Inflammatory macrophage treated with lipopolysaccharide for 4 hours (primary cell): Measurements from ENCODE around the gene STAC3.

ENCODE experiments used
- DNase-seq: peaks from one replicate; pipeline ENCODE4 v3.0.0-alpha.2; 2020

STAC3 gene

DNA sequence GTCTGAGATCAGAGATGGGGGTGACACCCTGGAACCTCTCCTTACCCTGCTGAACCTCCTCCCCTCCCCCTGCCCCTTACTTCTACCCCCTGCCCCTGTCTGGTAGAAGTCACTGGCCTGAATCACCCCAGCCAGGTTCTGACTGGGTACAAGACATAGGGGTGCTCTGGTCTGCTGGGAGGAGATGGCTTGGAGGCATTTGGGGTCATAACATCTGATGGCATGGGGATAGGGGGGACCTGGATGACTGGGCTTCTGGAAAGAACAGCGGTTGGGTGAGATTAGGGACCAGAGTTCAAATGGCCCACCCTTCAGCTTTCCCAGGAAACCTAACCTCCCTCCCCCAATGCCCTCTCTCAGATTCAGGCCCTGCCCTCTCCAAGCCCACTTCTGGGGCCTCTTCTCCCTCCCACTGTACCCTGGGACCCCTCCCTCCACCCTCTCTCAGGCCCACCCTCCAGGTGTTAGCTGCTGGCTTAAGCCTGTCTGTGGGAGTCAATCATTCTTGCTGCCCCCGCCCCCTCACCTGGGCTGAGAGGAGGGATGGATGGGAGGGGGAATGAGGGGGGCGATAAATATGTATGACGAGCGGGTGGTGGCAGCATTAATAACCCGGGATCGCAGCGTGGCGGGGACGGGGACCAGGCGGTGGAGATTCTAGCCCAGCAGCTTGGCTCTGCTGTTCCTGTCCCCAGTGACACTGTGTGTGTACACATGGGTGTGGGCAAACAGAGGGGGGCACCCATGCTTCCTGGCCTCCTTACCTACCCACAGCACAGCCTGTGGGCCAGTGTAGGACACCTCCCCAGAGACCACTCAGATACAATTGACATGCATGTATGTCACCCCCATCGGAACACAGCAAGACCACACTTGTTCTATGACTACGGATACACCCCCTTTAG lies 28.4 kb downstream of the STAC3 start:
- DNase-seq = no peak

DNA sequence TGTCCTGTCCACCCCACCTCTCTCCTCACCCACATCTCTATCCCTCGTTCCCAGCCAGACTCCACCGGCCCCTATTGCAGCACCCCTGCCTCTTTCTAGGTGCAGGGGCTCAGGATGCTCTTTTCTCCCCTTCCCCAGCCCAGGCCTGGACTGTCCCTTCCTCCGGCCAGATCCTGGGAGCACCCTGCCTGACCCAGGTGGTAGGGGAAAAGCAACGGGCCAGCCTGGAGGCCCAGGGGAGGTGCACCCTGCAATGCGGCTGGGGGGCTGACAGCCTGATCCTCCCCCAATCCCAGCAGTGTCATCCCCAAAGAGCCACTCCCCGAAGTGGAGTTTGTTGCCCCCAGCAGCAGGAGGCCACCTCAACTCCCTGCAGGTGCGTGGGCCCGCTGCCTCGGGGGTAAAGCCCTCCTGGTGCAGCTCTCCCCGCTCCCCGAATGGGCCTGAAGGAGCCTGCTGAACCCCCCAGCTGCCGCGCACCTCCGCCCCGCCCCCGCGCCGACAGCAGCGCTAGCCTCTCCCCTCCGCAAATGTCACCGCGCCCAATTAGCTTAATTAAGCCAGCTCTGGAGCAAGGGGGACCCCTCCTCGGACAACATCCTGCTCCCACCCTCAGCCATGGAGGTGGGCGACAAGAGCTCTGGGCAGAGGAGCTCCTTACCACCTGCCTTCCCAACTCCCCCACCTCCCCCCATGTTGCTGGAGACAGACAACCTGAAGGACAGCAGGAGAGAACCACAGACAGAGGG lies 29.6 kb downstream of the STAC3 start:
- no peak for DNase-seq

DNA sequence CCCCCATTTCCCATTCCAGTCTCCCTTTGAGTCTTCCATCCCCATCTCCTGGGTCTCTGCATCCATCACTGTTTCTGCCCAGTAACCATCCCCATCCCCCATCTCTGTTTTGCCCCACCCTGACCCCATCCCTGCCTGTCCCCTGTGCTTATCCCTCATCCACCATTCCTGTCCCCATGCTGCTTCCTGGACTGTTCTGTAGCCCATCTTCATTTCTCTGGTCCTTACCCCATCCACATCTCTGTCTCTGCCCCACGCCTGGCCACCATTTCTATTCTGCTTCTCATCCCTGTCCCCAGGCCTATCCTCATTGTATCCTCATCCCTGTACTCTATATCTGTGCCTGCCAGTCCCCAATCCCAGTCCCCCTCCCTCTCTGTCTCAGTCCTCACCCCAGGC lies 30.2 kb downstream of the STAC3 start:
- no peak for DNase-seq

DNA sequence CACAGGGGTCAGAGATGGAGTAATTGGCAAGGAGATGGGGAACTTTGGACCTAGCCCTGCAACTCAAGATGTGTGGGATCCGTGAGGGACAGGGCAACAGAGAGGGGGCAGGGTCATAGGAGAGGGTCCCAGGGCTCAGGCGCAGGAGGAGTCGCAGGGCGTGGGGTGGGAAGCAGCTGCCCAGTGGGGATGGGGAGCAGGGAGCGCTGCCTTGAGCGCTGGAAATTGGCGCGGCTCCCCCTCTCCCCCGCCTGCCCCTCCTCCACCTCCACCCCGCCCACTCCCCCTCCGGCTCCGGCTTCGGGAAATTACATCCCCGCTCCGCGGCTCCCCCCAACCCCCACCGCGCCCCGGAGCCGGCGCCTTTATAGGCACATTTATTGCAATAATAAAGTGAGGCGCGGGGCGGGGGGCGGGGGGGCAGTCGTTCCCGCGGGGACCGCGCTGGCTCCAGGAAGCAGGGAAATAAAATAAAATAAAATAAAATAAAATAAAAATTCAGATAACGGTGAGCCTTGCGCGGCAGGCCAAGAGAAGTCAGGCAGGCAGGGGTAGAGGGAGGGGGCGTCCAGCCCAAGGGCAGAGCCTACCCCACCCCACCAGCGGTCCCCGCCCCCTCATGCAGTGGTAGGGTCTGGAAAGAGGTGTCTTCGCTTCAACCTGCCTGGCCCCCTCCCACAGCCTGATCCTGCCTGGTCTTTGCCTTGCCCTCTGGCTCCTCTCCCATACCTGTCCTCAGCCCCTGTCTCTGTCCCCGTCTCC lies 30.8 kb downstream of the STAC3 start:
- DNase-seq = no peak

DNA sequence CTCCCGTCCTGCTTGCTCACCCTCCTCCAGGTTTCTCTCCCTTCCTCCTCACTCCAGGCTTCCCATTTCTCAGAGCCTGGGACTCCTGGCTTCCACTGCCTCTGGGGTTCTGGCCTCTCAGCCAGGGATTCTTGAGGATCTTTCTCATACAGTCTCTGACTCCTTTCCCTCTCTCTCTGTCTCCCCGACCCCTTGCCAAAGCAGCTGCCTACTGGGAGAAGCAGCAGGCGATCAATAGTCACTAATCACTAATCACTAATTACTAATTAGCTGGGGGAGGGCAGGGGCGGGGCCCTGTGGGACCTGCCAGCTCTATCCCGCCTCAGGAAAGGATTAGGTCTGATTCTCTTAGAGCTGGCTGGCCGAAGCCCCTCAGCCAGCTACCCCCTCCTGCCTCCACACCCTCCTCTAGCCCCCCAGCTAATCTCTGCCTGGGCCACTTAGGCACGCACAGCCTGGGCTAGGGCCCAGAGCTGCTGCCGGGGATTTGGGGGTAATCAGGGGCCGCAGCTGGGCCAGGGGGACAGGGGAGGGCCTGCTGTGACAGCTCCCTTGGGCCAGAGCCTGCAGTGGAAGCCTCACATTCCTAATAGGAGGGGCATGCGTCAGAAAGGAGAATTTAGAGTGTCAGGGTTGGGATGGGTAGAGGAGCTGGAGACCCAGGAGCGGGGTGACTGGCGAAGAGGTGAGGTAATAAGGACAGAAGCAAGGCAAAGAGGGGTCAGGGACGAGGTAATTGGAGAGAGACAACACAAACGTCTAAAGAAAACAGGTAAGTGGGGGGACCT lies 31.6 kb downstream of the STAC3 start:
- DNase-seq = no peak

DNA sequence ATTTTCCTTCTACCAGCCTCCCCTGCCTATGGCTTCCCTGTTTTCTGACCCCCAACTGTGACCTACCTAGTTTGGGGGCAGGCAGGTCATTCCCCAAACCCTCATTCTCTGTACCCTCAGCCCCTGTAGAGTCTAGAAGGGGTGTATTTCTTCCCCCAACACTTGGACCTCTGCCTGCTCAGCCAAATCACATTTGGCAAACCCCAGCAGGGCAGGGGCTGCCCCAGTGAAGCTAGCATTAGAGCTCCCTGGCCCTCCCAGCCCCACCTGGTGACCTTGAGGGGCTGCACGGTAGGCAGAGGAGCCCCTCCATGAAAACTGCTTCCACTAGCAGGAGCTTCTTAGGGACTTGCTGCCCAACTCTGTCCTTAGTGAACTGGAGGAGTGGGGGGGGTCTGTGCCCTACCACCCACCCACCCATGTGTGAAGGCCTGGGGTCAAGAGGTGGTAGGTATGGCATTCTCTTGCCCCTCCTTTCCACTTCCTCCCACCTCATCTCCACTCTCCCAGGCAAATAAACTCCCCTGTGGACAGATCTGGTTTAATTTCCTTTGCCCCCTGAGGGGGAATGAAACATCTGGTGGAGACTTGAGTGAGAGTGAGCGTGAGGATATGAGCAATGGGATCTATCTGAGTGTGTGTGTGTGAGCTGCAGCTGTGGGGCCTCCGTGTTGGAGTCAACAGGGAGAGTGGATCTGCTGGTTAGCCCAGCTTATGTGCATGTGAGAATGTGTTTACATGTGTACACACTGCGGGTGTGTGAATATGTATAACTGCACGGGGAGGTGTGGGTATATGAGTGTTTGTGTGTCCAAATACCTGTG lies 32.7 kb downstream of the STAC3 start:
- DNase-seq = no peak

DNA sequence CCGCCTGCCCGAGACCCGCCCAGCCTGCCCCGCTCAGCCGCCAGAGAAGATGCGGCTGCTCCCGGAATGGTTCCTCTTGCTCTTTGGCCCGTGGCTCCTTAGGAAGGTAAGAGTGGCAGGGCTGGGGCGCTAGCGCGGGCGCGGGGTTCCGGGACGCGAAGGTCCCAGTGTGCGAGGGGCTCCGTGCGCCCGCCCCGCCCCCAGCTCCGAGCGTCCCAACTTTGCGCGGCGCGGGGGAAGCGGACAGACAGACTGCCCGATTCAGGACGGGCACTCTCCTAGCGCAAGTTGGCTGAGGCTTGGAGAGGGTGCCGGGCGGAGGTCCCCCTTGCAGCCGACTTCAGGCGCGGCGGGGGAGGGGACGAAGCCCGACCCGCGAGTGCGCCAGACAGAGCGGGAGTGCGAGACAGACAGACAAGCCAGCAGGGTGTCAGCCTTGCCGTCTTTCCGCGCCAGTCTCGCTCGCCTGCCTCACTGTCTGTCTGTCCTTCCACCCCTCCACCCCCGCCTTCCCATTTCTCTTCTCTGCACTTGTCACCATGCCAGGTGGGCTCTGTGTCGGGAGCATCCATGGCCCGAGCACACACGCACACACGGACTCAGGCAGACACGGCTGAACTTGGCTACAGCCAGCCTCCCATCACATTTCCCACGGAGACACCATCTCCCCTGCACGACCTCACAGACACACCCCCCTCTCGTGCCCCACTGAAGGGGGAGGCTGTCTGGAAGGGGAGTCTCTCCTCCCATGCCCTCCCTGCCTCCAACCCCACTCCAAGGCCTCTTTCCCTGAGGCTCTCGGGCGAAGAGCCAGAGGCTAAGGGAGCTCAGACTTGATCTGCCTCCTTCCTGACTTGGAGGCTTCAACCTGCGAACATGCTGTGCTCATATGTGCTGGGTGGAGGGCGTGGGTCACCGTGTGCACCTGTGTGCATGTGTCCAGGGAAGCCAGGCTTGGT lies 33.8 kb downstream of the STAC3 start:
- no peak for DNase-seq

DNA sequence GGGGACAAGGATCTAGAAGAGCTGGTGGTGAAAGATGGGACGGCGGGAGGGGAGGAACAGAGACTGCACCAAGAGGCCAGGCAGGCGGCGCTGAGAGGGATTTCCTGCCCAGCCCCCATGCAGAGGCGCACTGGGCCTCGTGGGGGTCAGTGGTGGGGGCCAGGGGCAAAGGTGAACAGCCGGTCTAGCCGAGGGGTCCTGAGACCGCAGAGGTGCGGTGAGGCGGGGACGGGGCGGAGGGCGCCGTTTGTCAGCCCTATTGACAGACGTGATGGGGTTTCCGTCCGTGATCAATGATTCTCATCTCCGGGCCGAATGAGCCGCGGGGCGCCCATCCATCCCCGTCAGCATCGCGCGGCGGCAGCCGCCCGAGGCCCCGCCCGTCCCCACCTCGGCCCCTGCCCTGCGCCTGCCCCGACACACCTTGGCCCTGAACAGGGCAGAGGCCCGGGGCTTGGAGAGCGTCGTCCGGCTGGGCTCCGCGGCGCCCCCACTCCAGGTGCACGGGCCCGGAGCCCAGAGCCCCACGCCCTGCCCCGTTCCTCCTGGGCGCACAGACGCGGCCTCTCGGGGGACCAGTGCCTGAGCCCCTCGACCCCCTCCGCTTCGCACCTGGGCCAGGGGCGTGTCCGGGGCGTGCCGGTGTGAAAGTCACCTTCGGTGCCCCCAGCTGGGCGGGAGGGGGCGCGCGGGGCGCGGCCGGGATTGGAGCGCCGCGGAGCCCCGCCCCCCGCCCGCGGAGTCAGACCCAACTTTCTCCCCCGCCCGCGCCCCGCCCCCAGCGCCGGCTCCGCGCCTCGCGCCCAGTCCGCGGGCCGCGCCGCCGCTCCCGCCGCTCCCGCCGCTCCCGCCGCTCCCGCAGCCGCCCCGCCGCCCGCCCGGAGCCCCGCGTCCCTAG lies 34.7 kb downstream of the STAC3 start, which contains the start of gene NXPH4:
NXPH4 (plus strand) TSS at position 781 of the 898 bp plus-strand sequence. CDS start 176 bp downstream, outside the sequence.
- DNase-seq = no peak

DNA sequence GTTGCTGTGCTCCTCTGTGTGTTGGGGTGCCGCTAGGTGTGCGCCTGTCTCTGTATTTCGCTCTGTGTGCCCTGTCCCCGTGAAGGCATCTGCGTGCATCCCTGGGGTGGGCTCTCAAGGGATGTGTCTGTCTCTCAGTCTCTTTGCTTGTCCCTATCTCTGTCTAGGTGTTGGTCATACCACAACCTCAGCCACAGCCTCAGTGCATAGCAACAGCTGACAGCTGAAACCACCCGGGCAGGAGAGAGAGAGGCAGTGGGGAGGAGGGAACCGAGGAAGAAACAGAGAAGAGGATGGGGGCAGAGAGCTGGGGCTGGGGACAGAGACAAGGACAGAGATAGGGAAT lies 35.3 kb downstream of the STAC3 start:
- DNase-seq = no peak

DNA sequence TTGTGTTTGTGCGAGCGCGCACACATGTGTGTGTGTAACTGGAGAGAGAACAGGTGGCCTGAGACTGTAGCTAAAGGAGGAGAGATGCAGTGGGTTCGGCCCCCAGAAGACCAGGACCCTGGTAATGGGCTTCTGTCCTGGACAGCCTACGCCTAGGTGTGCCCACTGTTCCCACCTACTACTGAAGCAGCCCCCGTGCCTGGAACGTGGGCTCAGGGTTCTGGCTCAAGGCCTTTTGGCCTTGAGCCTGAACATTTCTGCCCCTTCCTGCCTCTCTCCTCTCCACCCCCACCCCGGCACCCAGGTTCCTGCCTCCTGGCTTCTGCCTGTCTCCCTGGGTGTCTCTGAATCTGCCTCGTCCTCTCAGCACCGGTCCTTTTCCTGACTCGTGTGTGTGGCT lies 35.9 kb downstream of the STAC3 start:
- no peak for DNase-seq

DNA sequence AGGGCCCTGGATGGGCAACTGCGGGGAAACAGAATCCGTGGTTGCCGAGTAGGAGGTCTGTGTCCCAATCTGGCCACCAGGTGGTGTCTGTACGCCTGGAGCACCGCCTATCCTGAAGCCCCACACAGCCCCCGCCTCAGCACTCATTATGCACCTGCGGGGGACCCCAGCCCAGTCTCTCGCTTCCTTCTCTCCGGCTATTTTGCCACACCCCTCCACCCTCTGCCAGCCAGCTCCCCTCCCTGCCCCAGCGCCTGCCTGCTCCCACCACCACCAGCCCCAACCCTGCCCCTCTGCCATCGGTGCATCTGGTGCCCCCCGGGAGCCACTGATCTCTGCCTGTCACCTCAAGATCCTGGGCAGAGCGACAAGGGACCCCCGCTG lies 36.6 kb downstream of the STAC3 start:
- DNase-seq = peak; percentile 61

DNA sequence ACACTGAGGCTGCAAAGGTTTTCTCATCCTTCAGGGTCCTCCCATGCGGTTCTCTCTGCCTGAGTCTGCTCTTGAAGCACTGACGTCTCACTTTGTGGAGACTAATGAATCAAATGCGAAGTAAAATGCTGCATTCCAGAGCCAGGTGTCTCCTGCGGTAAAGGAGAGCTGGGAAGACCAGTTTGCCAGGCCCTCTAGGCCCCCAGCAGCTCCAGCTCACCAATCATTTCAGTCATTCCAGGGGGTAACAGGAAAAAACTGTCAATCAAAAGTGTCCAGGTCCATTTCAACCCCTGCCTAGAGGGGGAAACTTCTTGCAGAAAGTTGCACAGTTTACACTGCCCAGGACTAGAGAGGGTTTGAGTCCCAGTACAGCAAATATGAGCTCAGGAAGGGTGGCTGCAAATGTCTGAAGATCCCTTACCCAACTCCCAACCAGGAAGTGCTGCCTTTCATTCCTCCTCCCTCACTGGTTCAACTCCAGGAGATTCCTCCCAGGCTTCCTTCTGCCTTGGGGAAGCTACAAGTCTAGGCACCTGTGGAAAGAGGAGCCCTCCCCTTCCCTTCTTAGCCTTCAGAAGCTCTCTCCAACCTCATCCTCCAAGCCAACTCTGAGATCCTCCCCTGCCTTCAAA lies 37.1 kb downstream of the STAC3 start:
- DNase-seq = no peak

DNA sequence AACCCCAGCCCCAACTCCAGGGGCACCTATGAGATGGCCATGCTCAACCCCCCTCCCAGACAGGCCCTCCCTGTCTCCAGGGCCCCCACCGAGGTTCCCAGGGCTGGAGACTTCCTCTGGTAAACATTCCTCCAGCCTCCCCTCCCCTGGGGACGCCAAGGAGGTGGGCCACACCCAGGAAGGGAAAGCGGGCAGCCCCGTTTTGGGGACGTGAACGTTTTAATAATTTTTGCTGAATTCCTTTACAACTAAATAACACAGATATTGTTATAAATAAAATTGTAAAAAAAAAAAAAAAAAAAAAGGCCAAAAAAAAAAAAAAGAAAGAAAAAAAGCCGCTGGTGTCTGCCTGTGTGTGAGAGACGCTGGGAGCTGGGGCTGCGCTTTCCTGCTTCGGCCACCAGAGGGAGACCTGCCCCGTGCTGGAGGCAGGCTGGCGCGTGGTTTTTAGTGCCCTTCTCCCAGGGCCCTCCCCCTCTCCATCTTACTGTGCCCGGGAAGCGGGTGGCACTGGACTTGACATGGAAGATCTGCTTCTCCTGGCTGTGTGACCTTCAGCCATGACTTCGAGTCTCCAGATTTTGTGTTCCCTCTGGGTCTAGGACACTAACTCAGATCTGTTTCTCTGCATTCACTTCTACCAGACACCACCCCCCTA lies 37.8 kb downstream of the STAC3 start:
- DNase-seq = peak; percentile 70

DNA sequence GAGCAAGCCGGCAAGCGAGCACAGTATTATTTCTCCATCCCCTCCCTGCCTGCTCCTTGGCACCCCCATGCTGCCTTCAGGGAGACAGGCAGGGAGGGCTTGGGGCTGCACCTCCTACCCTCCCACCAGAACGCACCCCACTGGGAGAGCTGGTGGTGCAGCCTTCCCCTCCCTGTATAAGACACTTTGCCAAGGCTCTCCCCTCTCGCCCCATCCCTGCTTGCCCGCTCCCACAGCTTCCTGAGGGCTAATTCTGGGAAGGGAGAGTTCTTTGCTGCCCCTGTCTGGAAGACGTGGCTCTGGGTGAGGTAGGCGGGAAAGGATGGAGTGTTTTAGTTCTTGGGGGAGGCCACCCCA lies 38.3 kb downstream of the STAC3 start:
- no peak for DNase-seq

DNA sequence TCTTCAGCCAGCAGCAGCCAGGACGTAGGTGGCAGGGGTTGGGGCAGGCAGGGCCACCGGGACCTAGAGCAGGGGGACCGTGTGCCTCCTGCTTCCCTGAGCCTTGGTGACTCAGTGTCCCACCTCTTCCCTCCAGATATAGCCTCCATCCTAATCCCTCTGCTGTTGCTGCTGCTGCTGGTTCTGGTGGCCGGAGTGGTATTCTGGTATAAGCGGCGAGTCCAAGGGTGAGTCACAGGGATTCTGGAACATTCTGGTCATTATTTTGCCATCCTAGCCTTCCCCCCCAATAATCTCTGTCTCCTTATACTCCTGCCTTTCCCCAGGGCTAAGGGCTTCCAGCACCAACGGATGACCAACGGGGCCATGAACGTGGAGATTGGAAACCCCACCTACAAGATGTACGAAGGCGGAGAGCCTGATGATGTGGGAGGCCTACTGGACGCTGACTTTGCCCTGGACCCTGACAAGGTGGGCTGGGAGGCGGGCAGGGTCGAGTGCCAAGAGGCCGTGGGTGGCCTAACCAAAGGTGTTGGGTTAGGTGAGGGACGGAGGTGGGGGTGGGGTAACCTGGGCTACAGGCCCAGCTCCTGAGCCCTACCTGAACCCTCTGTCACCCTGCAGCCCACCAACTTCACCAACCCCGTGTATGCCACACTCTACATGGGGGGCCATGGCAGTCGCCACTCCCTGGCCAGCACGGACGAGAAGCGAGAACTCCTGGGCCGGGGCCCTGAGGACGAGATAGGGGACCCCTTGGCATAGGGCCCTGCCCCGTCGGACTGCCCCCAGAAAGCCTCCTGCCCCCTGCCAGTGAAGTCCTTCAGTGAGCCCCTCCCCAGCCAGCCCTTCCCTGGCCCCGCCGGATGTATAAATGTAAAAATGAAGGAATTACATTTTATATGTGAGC lies 38.9 kb downstream of the STAC3 start:
- DNase-seq = no peak

DNA sequence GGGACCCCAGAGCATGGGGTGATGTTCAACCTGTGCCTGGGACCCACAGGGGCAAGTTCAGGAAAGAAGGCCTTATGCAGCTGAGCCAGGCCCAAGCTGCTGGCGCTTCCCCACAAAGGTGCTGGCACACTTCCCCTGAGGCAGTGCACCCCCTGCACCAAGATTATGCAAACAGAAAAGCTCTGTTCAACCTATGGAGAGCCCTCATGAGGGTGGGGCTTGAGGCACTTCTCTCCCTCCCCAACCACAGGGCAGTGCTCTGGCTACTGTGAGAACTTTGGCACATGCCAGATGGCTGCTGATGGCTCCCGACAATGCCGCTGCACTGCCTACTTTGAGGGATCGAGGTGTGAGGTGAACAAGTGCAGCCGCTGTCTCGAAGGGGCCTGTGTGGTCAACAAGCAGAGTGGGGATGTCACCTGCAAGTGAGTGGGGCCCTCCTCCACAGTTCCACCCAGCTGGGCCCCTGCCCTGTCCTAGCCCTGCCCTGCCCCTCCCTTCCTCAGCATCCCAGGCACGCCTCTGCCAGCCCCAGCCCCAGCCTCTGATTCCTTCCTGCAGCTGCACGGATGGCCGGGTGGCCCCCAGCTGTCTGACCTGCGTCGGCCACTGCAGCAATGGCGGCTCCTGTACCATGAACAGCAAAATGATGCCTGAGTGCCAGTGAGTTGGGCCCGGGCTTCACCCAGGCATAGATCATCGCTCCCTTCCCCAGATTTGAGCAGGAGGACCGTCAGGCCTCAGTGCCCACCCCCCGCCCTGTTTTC lies 39.9 kb downstream of the STAC3 start:
- no peak for DNase-seq

DNA sequence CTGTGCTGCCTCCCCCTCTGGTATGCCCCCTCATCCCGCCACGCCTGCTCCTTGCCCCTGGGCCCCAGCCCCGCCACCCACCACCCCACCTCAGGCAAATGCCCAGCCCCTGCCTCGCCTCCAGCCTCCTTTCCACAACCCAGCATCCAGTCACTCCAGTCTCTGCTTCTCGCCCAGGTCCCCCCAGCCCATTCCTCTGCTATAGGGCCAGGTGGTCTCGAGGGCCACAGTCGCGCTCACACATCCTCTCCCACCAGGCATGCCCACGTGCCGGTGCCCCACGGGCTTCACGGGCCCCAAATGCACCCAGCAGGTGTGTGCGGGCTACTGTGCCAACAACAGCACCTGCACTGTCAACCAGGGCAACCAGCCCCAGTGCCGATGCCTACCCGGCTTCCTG lies 40.5 kb downstream of the STAC3 start:
- DNase-seq = no peak
